GM18505 (cell line): ENCODE results near the gene CCSER1.
"Not testable (repeated sequence)": the region's sequence is repeated elsewhere in the genome, so short reads cannot be mapped to it uniquely, and the experiment has no call there.

Source experiments
- ATAC-seq: cut with Tn5 transposase; IDR thresholded peaks from one replicate; pipeline ENCODE4 v1.9.1; 2021; ENCODE audit not compliant: unreplicated experiment
- POLR2A ChIP-seq: IDR thresholded peaks from 4 replicates; pipeline ENCODE4 v1.6.1; 2011; ENCODE audit warnings: borderline replicate concordance; ENCODE audit not compliant: insufficient read depth, insufficient read length; ENCODE audit errors: extremely low read depth

Gene CCSER1

DNA sequence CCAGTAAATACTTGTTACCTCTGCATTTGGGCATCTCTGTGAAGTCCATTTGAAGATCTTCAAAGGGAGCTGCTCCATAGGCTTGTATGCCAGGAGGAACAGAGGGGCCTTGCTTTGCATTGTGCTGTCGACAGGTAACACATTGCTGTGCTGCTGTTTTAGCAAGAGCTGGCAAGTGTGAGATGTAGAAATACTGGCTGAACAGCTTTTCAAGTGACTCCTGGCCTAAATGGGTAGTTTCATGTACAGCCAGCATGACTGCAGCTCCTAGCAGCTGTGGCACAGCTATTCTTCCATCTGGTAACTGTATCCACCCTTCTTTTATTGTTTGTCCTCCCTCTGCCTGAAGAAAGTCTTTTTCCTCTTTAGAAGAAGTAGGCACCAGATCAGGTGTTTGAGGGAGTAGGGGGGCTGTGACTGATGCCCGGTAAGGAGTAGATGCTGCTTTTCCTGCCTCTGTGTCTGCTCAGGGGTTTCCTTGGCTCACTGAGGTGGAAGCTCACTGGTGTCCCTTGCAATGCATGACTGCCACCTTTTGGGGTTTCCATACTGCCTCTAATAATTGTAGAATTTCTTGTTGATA lies 965.3 kb downstream of the CCSER1 start:
- TF ChIP-seq POLR2A, result no peak
- no peak for ATAC-seq

DNA sequence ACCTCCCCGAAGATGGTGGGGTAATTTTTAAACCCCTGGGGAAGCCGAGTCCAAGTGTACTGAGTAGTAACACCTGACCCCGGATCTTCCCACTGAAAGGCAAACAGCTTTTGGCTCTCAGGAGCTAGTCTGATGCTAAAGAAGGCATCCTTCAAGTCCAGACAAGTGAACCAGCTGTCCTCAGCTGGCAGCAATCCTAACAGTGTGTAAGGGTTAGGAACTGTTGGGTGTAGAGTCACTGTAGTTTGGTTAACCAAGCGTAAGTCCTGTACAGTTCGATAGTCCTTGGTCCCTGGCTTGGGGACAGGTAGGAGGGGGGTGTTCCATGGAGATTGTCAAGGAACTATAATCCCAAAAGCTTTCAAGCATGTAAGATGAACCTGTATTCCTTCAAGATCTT lies 967.0 kb downstream of the CCSER1 start:
- ATAC-seq, result not testable (repeated sequence)

DNA sequence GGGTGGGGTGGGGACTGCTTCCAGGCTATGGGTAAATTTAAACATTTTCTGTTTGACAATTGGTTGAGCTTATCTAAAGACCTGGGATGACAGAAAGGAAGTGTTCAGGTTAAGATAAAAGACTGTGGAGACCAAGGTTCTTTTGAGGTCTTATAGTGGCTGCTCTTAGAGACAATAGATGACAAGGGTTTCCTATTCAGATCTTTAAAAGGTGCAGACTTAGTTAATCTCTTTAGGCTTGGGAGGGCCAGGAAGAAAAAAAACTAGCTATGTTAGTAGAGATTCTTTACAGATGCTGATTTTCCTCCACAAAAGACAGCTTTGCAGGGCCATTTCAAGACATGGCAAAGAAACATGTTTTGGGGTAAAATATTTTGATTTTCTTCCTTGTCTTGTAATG lies 972.5 kb downstream of the CCSER1 start:
- no peak for TF ChIP-seq POLR2A
- no peak for ATAC-seq

DNA sequence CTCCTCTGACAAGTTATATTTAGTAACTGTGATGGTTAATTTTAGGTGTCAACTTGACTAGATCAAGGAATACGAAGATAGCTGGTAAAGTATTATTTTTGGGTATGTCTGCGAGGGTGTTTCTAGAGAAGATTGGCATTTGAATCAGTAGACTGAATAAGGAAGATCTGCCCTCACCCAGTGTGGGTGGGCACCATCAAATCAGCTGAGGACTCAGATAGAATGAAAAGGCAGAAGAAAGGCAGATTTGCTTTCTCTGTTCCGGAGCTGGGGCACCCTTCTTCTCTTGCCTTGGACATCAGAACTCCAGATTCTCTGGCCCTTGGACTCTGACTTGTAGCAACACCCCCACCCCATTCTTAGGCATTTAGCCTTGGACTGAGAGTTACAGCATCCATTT lies 981.6 kb downstream of the CCSER1 start:
- ATAC-seq, result no peak
- TF ChIP-seq POLR2A, result no peak

DNA sequence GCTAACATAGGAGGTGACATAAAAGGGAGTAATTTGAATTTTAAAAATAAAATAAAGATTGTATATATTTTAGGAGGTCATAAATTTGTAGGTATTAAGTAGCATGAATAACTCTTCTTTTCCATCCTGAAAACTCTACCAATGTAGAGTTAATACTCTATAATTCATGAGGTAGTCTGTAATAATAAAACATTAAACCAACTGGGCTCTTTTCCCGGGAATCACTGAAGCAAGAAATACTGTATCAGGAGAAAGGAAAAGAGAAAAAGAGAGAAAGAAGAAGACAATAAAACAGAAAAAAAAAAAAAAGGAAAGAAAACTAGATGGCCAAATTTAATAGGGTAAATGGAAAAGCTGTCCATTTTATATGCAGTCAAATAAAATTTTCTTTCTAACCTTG lies 984.4 kb downstream of the CCSER1 start:
- TF ChIP-seq POLR2A, result no peak
- ATAC-seq, result no peak

DNA sequence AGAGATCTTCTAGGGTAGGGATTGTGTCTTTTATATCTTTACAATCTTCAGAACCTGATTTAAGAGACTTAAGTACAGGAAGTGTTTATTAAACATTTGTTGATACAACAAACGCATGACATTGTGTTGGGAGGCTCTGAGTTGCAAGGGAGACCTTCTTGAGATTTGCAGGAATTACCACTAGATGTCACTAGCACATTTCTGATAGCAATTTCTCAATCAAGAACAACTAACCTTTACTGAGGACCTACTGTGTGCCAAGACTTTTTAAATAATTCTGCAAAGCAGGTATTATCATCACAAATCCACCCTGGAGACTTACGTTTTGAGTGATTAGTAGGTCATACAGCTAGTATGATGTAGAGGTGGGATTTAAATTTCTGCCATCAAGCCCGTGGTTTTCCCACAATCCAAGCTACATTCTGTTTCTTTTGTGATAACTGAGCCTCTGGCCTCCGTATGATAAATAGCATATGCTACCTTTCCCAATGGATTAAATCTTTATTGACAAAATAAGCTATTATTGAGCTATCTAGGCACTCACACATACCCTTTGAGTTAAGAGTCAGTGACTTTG lies 986.0 kb downstream of the CCSER1 start:
- ATAC-seq, result no peak
- no peak for TF ChIP-seq POLR2A

DNA sequence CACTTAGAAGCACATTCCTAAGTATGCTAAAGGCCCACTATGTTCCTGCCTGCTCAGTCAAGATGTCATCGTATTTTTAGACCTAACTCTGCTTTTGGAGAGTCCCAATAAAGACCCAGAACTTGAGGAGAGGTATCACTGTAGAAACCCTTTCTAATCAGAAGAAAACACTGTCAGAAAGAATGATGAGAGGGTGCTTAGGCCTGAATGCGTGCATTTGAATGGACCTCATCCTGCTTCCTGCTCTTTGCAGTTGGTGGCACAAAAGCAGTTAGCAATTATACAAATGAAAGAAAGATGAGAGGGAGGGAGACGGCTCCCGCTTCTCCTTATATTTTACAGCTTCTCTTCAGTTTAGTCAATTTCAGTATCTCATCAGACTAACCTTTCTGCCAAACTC lies 987.2 kb downstream of the CCSER1 start:
- no peak for ATAC-seq
- no peak for TF ChIP-seq POLR2A

DNA sequence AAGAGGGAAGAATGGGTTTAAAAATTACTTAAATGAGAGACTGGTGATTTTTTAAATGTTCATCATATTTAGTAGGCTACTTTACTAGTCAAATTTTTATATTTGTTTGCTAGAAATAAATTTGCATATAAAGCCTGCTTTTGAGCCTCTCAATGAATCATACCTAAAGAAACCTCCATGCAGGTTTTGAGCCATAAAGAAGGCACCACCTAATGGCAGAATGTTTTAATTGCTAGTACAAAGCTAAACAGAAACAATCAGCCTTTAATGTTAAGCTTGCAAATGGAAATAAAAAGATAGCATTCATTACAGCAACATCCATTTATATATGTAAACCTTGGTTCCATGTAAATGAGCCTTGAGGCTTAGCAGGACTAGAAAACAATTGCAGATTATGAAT lies 989.7 kb downstream of the CCSER1 start:
- ATAC-seq, result no peak

DNA sequence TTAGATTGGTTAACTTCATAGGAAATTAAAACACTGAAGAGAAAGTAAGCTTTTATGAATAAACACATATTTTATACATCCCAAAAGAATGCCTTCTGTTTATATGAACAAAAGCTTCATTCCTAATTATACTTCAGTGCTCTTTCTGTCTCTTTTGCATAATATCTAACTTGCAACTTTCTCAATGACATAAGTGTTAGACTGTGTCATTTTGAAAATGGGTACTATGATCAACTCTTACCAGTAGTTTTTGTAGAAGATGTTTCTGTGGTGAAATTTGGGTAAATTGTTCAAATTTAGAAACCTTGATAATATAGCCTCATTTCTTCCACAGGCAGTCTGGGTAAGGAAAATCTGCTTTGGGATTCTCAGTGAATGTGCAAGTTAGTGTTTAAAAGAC lies 991.4 kb downstream of the CCSER1 start:
- TF ChIP-seq POLR2A, result no peak
- ATAC-seq, result no peak

More for the DNA sequence above, 989.7 kb downstream of the CCSER1 start:
- no peak for TF ChIP-seq POLR2A

DNA sequence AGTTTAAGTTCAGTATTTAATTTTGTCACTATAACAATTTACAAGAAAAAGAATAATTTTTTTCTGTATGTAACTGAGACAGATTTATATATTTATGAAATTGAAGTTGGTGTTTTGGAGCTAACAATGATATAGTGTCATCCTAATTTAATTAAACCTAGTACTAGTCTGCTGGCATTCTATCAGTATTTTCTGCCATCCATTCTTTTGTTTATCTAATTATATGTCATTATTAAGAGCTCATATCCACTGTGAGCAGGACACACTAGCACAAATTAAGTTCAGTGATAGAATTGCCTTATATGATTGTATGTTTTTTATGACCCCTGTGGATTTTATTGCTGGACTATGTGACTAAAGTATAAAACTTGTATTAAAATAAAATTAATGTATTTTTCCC lies 996.5 kb downstream of the CCSER1 start:
- TF ChIP-seq POLR2A, result no peak
- no peak for ATAC-seq

DNA sequence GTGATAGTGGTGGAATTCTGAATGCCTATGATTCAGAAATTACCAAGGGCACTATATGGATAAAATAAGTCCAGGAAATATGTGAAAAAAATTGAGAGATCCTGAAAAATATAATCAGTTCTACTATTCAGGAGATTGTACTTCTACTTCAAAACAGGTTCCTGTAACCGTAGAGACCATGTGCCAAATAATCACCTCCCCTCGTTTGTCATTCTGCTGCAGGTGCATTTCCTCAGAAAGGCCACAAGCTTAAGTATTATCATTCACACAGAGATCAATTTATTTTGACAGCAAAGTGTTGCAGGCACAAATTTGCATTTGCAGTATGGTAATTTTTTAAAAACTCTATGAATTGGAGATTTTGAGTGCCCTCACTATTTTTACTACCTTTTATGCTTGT lies 1000.0 kb downstream of the CCSER1 start:
- ATAC-seq, result no peak
- no peak for TF ChIP-seq POLR2A

DNA sequence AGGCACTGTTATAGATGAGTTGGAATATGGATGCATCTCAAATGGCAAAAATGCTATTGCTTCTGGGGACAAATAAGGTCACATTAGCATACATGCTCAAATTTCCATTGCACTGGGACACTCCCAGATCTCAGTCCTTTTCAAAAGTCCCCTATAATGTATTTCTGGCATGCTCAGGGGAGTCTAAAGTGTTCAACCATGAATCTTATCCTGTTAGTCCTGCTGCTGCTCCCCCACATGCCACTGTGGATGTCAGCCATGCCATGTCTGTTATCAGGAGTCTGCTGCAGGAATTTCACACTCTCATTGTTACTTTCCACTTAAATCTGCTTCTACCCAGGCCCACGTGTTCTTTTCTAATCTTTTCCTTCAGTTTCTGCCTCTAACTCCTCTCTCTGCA lies 1000.6 kb downstream of the CCSER1 start:
- TF ChIP-seq POLR2A, result no peak
- no peak for ATAC-seq

DNA sequence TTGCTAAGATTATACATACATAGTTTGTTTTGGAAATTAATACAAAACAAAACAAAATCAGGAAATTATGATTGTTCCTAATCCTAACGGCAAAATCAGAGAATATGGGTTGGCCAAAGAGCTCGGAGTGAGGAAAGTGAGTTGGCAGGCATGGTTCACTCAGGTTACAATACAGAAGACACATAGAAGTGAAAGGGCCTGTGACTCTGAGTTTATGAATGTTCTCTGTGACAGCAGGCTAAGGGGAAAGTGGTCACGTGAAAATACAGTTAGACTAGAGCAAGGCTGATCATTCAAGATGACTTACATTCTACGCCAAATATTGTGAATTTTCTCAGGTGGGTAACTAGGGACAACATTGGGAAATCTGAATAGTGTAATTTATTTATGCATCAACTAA lies 1001.3 kb downstream of the CCSER1 start:
- no peak for TF ChIP-seq POLR2A

DNA sequence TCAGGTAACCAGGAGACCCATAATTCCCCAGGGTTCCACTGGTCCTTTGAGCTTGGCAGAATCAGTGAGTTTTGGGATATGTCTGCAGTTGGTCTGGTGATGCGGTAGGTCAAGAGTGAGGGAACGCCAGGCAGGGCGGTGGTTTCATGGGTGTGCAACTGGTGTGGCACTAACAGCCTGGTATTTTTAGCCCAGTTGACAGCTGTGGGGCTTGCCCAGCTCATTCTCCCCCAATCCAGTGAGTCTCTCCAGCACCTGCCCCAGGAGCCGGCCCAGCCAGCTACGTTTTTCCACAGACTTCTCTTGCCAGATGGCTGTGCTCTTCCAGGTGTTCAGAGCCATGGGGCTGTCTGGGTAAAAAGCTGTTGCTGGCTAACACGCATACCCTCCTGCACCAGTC lies 1019.9 kb downstream of the CCSER1 start:
- ATAC-seq, result no peak

More for the DNA sequence above, 1001.3 kb downstream of the CCSER1 start:
- no peak for ATAC-seq

DNA sequence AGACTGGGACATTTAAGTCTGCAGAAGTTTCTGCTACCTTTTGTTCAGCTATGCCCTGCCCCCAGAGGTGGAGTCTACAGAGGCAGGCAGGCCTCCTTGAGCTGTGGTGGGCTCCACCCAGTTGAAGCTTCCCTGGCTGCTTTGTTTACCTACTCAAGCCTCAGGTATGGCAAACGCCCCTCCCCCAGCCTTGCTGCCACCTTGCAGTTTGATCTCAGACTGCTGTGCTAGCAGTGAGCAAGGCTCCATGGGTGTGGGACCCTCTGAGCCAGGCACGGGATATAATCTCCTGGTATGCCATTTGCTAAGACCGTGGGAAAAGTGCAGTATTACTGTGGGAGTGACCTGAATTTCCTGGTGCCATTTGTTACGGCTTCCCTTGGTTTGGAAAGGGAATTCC lies 1026.8 kb downstream of the CCSER1 start:
- not testable (repeated sequence) for ATAC-seq

More for the DNA sequence above, 1019.9 kb downstream of the CCSER1 start:
- no peak for TF ChIP-seq POLR2A

DNA sequence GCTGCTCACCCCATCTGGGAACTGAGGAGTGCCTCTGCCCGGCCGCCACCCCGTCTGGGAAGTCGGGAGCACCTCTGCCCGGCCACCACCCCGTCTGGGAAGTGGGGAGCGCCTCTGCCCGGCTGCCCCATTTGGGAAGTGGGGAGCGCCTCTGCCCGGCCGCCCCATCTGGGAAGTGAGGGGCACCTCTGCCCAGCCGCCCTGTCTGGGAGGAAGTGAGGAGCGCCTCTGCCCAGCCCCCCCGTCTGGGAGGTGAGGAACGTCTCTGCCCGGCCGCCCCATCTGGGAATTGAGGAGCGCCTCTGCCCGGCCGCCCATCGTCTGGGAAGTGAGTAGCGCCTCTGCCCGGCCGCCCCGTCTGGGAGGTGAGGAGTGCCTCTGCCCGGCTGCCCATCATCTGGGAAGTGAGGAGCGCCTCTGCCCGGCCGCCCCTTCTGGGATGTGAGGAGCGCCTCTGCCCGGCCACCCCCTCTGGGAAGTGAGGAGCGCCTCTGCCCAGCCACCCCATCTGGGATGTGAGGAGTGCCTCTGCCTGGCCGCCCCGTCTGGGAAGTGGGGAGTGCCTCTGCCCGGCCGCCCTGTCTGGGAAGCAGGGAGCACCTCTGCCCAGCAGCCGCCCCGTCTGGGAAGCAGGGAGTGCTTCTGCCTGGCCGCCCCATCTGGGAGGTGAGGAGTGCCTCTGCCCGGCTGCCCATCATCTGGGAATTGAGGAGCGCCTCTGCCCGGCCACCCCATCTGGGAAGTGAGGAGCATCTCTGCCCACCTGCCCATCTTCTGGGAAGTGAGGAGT lies 1040.9 kb downstream of the CCSER1 start:
- ATAC-seq, result not testable (repeated sequence)
